LNCaP clone FGC (cell line): Measurements from ENCODE around the gene ANKRD30B.
"Not testable (repeated sequence)": the region's sequence is repeated elsewhere in the genome, so short reads cannot be mapped to it uniquely, and the experiment has no call there.

ENCODE experiments used
- DNase-seq: peaks from one replicate; pipeline ENCODE4 v3.0.0-alpha.2; 2011; ENCODE audit warnings: low read depth
- H3K4me3 ChIP-seq: 2 replicates; pipeline ENCODE4 v1.5.1; 2011; ENCODE audit warnings: mild to moderate bottlenecking, low read depth, low read length, control low read depth
- CTCF ChIP-seq: IDR thresholded peaks from 2 replicates; pipeline ENCODE4 v1.5.1; 2012; ENCODE audit warnings: mild to moderate bottlenecking; ENCODE audit not compliant: control insufficient read depth, insufficient read depth; ENCODE audit errors: extremely low read depth

ANKRD30B gene

DNA sequence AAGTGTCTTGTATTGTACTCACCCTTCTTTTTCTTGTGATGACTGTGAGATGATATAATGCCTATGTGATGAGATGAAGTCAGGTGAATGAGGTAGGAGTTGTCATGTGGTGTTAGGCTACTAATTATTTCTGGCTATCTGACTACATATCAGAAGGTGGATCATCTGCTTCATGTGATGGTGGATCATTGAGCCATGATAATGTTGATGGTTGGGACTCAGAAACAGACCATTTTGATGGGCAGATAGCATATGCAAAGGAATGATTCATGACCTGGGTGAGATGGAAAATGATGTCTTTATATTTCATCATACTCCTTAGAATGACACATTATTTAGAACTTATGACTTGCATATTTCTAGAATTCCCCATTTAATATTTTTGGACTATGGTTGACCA lies 19.5 kb downstream of the ANKRD30B start:
- no peak overlapping the region for H3K4me3 ChIP-seq
- no peak for TF ChIP-seq CTCF
- no peak for DNase-seq

GRCh38 chr18:14768241-14768640 lies 20.3 kb downstream of the ANKRD30B start:
- H3K4me3 ChIP-seq = no peak overlapping the region
- no peak for DNase-seq
- TF ChIP-seq CTCF = no peak

DNA sequence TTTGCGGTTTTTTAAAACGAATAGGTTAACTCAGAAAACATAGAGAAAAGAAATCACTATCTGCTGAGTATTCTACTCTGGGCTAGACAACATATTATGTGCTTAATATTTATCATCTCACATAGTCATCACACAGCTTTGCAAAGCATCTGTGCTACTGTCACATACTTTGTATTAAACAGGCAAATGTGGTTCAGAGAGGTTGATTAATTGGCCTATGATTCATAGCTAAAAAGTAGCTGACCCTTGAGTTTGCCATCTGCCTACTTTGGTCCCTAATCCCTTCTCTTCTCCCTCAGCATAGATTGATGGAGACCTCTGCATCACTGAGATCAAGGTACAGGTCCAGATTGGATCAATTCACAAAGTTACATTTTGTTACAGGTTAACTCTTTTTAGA lies 21.4 kb downstream of the ANKRD30B start:
- H3K4me3 ChIP-seq = no peak overlapping the region
- no peak for DNase-seq
- TF ChIP-seq CTCF = no peak

GRCh38 chr18:14776801-14777200 lies 28.8 kb downstream of the ANKRD30B start:
- TF ChIP-seq CTCF = no peak
- DNase-seq = no peak
- no peak overlapping the region for H3K4me3 ChIP-seq

DNA sequence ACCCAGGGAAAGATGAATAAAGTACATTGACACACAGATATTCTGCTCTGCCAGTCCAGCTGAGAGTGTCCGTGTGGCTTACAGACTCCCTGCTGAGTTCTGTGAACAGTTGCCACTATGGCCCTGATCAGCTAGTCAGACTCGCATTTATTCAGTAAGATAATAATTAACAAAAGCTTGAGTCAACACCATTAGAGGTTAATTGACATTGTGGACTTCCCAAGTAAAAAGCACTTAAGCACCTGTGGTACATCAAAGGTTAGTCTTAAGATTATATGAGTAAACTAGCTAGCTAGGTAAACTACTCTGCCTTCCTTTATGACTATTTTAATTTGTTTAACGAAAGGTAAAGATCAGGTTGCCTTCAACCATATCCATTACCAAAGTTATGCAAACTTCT lies 33.7 kb downstream of the ANKRD30B start:
- H3K4me3 ChIP-seq = no peak overlapping the region
- no peak for DNase-seq
- TF ChIP-seq CTCF = no peak

DNA sequence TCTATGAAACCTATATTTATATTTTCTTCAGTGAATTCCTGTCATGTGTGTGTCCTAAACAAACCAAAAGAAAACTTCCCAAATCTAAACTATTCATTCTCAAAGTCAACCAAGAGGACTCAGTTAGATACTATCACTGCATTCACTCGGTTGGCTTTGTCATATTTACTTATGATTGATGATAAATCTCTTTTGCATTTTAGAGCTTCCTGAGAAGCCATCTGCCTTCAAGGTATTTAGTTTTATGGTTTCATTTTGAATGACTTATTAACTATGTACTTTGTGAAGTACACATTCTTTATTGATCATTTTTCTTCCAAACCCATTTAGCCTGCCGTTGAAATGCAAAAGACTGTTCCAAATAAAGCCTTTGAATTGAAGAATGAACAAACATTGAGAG lies 36.2 kb downstream of the ANKRD30B start:
- no peak overlapping the region for H3K4me3 ChIP-seq
- TF ChIP-seq CTCF = no peak
- no peak for DNase-seq

DNA sequence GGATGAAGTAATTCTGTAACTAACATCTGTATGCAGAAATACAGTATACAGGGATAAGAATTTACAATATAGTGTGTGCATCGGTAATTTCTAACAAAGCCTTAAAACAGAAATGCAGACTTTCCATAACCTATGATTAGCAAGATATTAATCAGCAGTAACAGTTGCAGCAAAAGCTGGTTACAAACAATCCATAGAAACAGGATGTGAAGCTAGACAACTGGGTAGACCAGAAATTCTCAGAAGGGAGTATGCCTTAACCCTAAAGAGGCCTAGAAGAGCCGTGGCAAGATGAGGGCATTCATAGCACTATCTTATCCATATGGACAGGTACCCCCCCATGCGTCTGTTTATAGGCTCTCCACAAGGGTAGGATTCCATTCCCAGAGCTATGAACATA lies 48.9 kb downstream of the ANKRD30B start:
- not testable (repeated sequence) for DNase-seq, H3K4me3 ChIP-seq

DNA sequence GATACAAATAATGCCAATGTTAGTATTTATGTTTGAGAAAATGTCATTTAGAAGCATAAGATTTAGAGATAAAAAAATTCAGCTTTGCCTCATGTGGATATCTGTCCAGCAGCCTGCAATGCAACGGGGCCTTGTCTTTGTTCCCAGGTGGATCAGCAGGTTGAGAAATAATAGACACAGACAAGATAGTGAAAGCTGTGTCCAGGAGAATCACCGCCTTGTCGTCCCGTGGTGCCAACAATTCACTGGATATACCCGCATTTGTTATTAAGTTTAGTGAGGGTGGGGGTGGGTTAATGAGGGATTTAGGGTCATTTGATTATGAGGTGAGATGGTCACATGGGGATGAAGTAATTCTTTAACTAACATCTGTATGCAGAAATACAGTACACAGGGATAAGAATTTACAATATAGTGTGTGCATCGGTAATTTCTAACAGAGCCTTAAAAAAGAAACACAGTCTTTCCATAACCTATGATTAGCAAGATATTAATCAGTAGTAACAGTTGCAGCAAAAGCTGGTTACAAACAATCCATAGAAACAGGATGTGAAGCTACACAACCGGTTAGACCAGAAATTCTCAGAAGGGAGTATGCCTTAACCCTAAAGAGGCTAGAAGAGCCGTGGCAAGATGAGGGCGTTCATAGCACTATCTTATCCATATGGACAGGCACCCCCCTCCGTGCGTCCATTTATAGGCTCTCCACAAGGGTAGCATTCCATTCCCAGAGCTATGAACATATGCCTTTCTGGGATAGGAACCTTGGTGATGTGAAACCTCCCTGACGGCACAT lies 50.2 kb downstream of the ANKRD30B start:
- not testable (repeated sequence) for DNase-seq, H3K4me3 ChIP-seq

GRCh38 chr18:14811081-14811480 lies 63.1 kb downstream of the ANKRD30B start:
- not testable (repeated sequence) for H3K4me3 ChIP-seq, DNase-seq

DNA sequence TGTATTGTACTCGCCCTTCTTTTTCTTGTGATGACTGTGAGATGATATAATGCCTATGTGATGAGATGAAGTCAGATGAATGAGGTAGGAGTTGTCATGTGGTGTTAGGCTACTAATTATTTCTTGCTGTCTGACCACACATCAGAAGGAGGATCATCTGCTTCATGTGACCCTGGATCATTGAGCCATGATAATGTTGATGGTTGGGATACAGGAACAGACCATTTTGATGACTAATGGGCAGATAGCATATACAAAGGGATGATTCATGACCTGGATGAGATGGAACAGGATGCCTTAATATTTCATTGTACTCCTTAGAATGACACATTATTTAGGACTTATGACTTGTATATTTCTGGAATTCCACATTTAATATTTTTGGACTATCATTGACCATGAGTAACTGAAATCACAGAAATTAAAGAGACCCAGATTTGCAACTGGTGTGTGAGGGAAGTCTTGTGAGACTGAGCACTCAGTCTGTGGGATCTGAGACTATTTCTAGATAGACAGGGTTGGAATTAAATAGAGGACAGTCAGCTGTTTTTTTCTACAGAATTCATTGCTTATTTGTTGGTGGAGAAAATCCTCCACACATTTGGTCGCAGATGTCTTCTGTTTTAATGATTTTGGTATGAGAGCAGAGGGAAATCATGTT lies 79.1 kb downstream of the ANKRD30B start:
- H3K4me3 ChIP-seq, DNase-seq: not testable (repeated sequence)

- H3K4me3 ChIP-seq, DNase-seq: not testable (repeated sequence)
Observed at GRCh38 chr18:14841607-14842006, 93.6 kb downstream of the ANKRD30B start.
